Cerebellar nuclear complex (tissue), 1 donor: ENCODE results near the gene WASF2.
"Not testable (repeated sequence)": the region's sequence is repeated elsewhere in the genome, so short reads cannot be mapped to it uniquely, and the experiment has no call there.

Source experiments
- DNase-seq, 2 experiments: peaks; one replicate each; lab custom pipeline; 2025; lab: John Stamatoyannopoulos, UW

WASF2 gene

DNA sequence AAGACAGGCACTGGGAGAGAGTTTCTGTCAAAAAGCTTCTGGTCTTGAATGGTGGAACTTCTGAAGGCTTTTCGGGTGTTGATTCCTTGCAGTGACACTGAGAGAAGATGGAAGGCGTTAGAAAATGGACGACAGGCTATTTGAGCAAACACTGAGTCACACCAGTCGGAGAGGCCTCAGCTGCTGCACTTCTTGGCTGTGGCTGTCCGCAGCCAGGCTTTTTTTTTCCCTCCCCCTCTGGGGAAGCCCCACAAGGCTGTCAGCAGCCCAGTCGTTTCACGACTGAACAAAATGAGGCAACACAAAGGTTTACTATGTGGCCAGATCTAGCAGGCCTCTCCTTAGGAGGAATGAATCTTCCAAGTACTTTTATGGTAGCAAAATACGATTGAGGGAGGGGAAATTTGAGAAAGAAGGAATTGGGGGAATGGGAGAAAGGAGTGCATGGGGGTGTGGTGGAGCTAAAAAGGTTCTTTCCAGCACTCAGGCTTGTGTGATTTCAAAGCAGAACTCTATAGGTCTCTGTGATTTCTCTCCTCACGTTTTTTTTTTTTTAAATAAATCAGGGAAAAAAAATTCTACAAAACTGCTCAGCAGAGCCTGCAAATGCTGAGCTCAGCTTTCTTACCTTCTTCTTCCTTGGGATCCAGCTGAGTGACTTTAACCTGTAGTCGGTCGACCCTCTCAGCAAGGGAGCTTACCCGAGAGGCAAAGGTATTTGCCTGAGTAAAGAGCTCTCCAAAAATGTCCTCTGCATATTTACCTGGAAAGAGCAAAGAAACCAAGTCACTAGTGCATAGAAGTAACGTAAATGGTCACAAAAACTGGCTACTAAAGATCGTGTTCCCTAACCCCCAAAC, 71.4 kb downstream of the WASF2 start:
- no peak for DNase-seq

DNA sequence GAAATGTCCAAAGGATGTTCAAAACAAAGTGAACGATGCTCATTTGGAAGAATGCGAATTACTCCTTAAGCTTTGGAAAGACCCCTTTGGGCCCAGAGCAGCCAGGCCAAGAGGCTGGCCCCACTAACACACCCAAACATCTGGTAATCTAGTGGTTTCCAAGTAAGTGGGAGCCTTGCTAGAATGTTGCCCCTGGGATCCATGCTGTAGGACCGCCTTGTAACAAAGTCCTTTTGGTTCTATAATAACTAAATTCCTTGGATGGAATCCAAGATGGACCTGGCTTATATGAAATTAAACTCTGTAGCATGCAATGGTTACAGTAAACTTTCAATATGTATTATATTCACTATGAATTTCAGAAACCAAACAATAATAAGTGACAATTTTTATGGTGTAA, 72.3 kb downstream of the WASF2 start:
- DNase-seq: no peak

DNA sequence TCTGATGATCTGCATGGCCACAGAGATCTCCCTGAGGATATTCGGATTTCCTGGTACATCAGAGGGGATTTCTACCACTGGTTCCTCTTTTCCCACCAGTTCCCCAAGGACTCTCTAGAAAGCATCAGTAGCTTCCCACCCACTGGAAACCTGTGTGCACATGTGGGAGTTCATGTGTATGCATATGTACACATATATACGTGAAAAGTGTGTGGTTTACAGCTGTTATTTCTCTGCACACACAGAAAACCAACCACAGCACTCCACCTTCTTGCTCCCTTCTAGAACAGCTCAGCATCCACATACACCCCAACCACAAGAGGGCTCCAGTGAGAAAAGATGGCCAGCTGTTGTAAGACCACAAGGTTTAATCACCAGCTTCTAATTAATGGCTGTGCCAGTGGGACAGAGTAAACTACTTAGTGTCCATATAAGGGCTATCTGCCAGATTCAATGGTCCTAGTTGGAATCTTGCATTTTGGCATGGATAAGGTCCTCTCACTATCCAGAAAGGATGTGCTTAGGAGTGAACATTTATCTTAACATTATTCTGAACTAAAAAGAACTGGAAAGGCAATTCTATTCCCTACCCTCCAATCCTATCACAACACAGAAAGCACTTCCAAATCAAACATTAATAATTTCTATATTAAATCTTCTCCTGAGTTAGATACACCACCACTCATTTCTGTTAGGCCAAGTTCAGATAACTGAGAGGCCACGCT, 73.4 kb downstream of the WASF2 start:
- DNase-seq: no peak

DNA sequence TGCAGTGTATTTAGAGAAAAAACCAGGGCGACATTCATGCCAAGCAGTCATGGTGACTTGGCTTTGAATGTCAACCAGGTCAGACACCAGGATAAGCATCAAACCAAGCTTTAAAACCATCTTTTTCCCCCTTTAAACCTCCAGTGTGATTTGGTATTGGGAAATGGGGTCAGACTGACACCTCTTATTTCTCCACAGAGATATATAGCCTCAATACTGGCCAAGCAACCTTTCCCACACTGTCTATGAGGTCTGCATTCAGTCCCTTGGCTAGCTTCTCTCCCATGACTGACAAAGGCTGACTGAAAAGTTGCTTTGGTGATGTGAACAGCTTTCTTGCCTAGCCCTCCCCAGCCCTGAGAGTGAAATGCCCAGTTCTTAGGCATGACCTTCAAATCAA, 75.9 kb downstream of the WASF2 start:
- DNase-seq: no peak

DNA sequence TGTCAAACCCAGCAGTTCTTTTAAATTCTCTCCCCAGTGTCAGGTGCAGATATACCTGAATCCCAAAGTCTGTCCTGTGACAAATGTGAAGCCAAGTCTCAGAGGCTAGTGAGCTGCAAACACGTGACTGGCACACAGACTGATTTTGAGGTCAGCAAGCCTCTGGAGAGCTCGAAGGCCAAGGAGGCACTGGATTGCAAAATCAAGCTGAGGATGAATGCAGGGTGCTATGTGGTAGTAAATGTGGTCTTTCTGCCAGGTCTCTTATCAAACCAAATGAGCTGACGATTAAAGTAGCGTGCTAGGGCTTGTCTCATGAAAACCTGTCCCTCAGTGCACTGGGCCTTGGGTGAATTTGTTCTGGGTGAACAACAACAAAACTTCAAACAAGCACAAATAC, 77.0 kb downstream of the WASF2 start:
- DNase-seq: no peak

DNA sequence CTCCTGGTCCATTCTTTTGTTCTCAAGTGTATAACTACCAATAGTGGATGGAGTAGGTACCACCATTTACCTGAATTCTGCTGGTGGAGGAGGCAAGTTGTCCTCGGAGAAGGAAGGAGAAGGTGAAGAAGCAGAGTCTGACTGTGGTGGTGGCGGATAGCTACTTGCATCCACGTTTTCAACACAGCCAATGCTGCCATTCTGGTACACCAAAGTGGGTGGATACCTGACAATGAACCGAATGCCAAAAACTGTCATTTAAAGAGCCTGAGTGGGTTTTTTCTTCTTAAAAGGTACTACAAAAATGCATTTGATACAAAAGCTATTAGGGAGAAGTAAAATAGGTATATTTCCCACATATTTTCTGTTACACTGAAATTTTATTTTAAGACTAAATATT, 77.5 kb downstream of the WASF2 start:
- DNase-seq: no peak

DNA sequence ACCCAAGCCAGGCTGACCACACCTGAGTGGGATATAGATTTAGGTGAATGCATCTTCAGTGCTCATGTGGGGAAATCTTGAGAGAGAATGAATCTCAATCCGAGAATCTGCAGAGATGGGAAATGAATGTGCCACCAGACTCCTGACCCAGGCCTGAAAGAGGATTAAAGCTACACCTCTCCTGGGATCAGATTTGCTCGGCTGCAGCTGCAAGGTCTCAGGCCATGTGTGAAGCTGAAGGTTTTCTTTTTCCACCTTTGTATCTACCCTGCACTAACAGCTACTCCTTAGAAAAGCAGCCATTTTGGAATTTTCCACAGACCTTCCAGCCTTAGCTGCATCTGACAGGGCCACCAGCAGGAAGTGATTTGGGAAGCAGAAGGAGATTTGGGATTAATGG, 79.3 kb downstream of the WASF2 start:
- no peak for DNase-seq

DNA sequence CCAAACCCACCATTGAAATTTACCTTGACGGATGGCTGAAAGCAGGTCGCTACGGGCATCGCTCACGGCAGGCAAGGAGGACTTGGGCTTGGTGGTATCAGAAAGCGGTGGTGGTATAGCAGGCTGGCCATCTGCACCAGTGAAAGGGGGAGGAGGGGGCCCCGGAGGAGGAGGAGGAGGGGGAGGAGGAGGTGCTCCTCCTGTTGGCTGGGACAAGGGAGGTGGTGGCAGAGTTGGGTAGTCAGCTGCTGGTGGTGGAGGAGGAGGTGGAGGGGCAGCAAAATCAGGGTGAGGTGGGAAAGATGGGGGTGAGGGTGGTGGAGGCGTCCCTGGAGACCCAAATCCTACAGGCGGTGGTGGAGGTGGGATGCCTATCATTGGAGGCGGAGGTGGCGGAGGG, 80.3 kb downstream of the WASF2 start:
- DNase-seq: no peak

DNA sequence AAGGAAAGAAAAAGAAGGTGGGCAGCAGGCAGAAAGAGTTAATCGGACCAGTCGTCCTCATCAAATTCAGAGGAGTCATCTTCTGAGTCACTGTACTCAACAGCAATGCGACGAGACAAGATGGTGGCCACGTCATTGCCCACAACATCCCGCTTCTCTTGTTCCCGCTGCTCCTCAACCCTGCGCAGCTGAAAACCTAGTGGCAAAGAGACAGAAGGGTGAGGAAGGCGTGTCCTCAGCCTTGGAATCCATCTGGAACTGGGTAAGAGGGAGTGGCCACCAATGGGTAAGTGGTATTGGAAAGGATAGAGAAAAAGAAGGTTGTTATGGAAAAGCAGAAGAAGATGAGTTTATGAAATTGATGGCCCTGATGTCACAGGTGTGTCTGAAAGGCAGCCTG, 81.8 kb downstream of the WASF2 start:
- DNase-seq: no peak

DNA sequence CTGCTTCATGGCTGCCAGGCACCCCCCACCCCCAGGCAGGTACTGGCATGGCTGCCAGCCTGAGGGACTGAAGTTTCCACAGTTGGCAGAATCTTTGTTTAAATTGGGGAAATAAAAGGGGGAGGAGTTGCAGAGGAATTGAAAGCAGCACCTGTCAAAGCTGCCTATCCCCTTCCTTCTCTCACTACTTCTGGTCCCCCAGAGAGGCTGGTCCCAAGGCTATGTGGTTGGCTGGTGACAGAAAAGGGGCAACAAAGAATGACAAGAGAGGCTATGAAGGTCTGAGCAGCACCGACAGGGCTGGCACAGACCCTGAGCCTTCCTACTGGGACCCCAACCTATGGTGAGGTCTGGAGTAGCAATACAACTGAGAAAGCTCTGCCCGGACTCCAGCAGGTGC, 83.2 kb downstream of the WASF2 start:
- DNase-seq: not testable (repeated sequence)

DNA sequence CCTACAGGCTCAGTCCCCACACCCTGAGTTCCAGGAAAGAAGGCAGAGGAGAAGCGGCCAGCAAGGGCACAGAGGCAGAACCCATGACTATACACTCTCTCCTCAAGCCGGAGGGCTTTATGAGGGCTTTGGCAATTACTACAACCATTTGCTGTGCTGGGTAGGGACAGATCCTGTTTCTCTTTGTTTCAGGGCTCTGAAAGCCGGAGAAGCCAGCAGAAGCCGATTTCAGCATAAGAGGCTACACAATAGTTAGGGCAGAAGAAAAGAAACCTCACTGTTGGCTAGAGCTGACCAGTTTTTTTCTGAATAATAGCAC, 83.6 kb downstream of the WASF2 start:
- no peak for DNase-seq

DNA sequence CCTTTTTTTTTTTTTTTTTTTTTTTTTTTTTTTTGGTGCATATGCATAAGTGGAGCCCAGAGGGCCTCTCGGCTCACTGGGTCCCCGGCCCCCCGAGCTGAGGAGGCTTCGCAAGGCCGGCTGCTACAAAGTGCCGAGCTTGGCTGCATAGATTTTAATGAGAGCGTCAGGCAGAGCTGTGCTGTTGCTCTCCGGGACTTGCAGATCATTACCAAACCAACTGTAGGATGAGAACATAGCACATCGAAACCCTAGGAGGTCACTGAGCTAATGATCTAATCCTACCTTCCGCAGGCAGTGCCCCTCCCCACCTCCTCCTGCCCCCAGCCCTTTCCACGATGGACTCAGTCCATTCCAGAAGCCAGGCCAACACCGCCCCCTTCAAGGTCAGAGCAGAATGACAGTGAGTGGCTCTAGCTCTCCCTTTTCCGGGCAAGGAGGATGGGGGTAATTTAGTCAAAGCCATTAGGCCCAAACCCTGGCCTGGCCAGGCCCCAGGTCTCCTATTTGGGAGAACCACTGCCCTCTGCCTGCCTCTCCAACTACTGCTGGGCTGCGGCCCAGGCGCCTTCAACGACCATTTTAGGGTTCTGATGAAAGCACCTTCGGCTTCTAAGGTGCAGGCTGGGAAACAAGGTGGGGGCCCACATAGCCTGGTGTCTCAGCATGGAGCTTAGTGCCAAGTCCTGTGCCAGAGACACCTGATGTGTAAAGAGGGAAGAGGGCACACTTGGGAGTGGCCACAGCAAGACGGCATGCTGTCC, 84.2 kb downstream of the WASF2 start:
- not testable (repeated sequence) for DNase-seq

DNA sequence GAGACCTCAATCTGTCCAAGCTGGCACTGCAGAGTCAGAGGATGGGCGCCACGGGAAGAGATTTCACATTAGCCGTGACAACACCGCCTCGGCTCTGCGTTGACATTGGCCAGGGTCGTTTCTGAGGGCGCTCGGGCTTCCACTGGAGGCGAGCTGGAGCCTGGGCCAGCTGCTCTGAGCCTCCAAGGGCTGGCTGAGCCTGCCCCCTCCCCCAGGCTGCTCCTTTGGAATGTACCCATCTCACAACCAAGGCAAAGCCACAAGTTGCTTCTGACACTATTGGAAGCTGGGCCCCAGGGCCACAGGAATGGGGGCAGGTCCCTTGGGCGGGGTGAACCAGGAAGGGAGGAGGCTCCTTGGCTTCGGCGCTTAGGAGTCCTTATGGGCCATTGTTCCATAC, 84.9 kb downstream of the WASF2 start:
- no peak for DNase-seq

DNA sequence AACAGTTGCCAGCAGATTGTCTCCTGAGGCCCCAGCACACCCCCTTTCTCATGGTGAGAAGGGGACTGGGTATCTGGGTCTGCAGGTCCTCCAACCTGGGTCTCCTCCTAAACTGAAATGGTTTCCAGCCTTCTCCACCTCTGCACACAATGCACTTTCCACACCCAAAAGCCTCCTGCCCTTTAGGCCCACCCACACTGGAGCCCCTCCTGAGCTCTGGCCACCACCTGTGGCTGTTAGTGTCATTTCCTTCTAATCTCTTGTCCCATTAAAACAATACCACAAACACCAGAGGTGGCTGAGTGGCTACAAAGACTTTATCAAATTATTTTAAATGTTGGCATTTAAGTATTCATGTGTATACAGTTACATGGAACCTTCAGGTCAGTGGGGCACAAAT, 86.0 kb downstream of the WASF2 start:
- no peak for DNase-seq

DNA sequence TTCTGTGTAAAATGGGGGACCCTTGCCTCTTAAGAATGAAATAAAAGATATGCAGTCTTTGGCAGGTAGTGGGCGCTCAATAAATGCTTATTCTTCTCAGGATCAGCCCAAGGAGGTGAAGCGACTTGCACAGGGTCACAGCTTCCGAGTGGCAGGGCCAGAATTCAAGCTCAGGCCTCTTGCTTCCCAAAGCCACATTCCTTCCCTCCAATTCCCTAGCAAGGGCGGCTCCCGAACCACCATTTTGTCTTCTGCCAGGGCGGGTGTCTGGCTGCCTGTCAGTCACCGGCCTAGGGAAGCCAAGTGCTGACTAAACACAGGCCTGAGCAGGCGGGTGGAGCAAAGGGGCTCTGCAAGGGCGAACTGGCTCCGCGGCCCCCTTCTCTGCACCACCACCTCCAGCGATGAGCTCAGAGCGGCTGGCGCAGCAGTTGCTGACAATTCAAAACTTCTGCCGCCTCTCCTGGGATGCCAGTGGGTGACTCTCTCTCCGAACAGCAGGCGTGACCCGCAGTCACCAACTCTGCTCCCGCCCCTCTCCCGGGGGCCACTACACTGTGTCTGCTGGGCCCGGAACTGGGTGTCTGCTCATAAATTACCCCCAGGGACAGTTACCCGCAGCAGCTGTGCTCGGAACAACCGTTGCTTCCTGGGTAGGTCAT, 86.8 kb downstream of the WASF2 start:
- DNase-seq: no peak

DNA sequence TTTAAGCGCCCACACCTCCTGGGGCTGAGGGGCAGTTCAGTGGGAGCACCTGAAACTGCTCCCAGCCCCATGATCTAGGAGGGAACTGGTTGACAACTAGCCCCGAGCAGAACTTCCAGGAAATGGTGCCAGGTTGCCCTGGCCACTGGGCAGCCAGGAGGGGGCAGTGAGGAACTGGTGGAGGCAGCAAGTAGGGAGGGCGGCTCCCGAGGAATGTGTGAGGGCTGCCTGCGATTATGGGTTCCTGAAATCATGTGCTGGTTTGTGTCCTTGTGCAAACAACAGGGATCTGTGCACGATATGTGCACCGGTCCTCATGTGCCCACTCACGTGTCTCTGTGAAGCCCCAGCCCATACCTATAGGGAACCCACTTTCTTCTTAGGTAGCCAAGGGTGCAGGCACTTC, 87.6 kb downstream of the WASF2 start:
- DNase-seq: no peak

DNA sequence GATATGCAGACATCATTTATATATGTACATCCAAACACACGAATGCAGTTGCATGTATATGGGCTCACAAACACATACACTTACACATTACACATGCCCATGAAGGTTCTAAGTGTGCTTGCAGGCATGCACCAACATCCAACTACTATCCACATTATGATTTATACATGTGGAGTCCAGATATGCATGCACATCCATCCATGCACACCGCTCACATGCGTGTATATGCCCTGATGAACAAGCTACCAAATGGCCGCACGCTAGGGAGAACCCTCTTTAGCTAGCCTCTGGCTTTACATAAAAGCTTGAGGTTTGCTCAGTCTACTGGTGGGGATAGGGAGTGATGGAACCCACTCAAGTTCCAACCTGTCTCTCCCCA, 89.0 kb downstream of the WASF2 start:
- no peak for DNase-seq

DNA sequence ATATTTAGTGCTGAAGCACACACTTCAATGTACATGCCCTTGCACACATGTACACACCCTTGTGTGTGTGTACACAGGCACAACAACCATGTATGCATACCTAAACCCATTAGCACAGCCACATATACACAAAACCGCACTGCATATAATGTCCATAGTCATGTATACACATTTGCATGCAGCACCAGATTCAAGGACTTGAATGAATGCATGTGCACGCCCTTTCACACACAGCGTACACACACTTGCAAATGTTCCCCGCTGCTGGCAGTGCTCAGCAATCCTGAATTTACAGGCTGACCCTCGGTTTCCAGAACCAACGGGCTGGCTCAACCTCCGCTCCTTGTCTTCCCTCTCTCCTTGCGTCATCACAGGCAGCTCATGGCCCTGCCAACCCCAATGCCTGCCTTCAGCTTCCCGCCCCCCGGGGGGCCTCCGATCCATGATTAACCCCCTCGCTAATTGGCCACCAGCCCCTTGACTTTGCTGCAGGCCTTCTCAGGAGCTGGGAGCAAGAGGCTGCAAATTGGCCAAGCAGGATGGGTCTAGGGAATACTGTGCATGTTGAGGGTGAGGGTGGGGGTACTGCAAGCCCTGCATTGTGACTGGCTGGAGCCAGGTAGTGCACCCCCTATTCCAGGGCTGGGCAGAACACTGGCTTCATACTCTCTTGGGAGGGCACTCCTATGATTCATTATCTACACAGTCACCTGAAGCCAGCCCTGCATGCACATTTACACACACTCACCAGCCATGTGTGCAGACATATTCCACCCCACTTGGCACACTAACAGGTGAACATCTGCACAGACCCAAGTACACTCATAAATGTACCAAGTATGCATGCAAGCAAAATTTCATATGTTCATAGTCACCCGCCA, 89.6 kb downstream of the WASF2 start:
- DNase-seq: no peak

DNA sequence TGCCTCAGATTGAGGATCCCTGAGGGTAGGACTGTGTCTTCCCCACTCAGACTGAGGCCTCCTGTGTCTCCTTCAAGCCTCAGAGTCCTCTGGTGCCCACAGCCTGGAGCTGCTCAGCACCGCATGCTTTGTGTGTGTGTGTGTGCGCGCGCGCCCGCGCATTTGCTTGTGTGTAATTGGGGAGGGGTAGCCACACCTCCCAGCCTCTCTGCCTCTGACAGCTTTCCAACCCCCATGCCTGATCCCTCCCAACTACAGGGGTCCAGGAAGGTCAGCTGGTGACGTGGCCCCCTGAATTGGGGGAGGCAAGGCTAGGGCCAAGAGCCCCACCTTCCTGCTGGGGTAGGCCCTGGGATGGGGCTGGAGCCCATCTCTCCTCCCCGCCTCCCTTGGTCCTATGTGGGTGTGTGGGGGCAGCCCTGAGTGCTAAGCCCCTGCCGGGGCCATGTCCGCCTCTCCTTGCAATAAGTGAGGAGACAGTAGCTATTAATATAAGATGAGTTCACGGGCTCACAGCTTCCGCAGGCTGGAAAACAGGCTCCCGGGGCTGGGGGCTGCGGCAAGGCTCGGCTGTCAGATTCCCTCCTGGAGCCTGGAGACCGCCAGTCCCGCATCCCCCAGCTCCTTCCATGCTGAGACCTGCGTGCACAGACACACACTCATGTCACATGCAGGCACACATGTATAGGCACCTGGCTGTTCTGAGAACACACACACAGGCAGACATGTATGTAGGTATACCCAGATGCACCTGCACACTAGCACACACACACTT, 90.5 kb downstream of the WASF2 start:
- DNase-seq: no peak

DNA sequence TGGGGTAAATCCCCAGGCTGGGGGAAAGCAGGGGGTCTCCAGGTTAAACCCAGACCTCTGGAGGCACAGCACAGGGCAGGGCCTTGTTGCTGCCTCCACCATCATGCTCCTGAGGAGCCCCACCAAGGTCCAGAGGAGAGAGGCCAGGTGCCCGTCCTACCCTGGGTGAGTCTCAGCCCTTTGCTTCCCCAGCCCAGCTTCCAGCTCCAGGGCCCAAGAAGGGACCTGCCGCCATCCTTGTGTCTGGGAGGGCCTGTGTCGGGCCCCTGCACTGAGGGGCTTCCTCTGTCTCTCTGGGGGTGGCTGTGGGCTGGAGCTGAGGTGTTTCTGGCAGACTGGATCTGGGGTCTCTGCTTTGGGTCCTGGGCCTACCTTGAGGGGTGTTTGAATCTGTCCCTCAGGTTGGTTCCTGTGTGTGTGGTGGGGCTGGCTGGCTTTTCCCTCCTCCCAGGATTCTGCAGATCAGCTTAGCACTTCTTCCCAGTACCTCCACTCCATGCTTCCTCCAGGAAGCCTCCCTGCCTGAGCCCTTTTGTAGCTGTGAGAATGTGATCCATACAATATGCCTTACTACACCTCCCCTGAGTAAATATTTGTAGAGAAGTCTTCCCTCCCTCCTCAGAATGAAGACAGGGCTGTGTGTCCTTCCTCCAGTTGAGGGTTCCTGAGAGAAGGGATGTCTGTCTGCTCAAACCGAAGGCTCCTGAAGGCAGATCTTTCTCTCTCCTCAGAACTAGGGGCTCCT, 91.4 kb downstream of the WASF2 start:
- no peak for DNase-seq
